Measurements from ENCODE around the gene WDR88.
"Not testable (repeated sequence)": the region's sequence is repeated elsewhere in the genome, so short reads cannot be mapped to it uniquely, and the experiment has no call there.

Gene WDR88

DNA sequence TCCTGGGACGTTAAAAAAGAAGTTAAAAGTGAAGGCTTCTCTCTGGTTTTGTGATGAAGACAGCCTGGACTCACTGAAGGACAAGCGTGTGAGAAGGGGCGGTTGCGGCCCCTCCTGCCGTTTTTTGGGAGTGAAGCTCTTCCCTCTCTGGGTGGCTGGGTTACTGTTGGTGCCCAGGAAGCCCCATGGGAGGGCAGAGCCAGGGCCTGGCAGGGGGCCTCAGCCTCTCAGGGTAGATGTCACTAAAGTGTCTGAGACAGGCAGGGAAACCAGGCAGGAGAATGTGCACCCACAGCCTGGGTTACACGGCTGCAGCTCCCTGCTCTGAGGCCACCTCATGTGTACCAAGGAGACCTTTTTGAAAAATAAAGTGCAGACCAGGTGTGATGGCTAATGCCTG, 1.5 kb upstream of the WDR88 start:
- FAIRE-seq = no peak

DNA sequence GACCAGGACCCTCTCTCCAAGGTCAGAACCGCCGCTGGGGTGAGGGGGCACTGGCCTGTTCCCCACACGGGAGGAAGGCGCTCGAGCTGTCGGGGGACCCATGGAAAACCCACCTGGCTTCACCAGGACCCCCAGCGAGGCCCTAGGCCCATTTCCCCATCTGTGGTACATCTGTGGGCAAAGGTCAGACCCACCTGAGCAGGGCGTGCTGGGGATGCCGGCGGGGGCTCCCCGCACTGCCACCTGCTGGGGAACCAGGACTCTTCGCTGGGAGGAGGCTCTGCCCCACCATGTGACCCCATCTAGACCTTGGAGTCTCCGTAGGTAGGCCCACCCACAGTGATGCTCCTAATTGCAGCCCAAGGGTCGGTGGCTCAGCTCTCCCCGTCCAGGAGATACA, 511 bp downstream of the WDR88 start:
- FAIRE-seq = no peak

DNA sequence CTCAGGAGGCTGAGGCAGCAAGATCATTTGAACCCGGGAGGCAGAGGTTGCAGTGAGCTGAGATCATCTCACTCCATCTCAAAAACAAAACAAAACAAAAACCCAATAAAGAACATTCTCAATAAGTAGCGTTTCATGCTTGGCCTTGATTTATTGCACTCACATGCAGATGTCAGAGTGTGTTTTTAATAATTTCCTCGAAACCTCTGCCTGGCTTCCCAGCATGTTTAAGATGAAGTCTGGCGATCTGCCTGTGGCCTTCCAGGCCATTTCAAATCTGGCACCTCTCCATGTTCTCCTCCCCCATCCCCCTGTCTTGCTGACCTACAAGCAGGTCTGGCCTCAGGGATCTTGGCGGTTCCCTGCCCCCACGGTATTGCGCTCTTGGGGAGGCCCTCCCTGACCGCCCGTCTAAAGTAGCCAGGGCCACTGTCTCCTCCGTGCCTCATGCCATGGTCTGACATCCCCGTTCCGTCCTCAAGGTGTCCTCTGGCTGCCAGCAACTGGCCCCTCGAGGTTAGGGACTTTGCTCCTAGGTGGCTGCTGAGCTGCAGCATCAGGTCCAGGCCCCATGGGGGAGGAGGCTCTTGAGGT, 1.6 kb downstream of the WDR88 start:
- FAIRE-seq = no peak

DNA sequence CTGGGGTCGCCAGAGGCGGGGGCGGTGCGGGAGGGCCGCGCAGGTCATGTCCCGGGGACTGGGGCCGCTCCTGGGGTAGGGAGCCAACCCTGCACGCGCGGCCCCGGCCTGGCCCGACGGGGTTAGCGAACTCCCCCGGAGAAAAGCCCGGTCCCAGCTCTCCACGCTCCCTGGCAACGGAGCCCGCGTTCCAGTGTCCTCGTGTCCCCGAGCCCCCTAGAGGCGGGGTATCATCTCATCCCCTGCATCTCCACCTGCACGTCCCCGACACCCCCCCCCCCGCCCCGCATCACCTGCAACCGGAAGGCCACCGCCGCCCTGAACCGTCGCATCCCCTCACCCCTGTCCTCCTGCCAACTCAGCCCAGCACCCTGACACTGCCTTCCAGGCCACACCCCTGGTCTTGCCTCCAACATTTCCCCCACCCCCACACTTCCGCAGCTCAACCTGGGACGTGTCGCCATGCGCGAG, 2.7 kb downstream of the WDR88 start:
- no peak for FAIRE-seq

DNA sequence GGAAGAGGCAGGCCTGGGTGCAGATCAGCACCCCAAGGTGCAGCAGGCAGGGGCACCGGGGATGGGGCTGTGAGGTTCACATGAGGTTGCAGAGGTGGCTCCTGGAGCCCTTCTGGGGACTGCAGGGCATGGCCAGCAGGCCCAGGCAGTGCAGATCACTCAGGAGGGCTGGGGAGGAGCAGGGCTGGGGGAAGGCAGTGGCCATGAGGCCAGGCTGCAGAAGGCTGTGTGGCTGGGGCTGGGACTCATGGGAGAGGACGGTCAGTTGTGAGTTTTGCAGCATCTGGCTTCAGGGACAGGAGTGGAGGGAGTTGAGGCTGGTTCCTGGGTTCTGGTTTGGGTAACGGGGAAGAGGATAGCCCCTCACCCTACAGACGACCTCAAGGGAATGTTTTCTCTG, 7.3 kb downstream of the WDR88 start:
- FAIRE-seq = no peak

DNA sequence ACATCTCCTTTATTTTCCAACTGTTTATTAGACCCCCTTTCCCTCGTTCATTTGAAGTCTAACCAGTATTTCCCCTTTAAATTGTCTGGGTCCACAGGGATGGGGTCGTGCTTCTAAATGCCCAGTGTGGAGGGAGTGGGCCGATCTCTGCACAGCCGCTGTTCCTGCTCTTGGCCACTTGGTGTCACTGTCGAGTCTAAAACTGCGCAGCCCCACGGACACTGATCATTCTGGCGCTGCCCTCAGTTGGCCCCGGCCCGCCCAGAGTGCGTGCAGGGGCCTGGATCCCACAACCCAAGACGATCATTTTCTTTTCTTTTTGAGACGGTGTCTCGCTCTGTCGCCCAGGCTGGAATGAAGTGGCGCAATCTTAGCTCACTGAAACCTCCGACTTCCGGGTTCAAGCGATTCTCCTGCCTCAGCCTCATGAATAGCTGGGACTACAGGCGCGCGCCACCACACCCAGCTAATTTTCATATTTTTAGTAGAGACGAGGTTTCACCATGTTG, 12.0 kb downstream of the WDR88 start:
- FAIRE-seq = peak; percentile 78

DNA sequence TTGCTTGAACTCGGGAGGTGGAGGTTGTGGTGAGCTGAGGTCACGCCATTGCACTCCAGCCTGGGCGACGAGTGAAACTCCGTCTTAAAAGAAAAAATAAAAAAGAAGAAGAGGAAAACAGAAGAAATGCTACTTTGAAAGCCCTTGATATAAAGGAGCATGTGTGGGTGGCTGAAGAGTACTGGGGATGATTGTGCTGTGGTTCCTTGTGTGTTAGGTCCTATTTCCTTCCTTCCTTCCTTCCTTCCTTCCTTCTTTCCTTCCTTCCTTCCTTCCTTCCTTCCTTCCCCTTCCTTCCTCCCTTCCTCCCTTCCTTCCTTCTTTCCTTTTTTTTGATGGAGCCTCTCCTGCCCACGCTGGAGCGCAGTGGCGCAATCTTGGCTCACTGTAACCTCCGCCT, 14.3 kb downstream of the WDR88 start:
- FAIRE-seq = no peak

DNA sequence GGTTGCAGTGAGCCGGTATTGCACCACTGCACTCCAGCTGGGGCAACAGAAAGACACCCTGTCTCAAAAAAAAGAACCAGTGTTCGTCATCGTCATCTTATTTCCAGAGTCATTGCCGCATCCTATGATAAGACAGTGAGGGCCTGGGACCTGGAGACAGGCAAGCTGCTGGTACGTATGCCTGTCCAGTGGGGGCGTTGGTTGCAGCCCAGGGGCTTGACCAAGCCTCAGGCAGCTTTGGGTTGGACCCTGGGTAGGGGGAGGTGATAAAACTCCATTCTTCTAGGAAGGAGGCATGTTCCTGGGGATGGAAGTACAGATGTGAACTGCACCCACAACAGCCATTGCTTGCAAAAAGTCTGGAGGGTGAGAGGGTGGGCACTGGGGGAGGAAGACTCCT, 15.6 kb downstream of the WDR88 start:
- FAIRE-seq = no peak

DNA sequence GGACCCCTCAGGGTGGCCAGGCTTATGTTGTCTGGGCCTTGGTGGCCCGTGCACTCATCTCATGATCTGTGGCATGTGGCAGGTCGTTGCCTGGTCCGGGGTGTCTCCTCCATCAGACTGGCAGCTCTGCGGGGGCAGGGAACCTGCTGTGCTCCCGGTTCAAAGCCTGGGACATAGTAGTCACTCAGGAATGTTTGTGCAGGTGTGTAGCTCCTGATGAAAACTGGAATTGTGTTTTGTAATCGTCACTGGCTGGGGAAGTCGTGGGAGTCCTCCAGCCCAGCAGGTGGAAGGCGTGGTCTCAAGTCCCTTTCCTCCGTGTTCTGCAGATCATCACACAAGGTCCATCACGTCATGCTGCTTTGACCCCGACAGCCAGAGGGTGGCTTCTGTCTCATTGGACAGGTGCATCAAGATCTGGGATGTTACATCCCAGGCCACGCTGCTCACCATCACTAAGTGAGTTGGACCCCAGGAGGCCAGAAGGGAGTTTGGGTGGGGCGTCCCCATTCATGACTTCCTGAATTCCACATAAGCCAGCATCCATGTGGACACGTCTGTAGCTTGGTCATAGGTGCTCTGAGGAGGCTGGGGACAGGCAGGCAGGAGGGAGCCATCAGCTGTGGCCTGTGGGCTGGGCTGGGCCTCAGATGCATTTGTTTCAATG, 19.1 kb downstream of the WDR88 start:
- no peak for FAIRE-seq

DNA sequence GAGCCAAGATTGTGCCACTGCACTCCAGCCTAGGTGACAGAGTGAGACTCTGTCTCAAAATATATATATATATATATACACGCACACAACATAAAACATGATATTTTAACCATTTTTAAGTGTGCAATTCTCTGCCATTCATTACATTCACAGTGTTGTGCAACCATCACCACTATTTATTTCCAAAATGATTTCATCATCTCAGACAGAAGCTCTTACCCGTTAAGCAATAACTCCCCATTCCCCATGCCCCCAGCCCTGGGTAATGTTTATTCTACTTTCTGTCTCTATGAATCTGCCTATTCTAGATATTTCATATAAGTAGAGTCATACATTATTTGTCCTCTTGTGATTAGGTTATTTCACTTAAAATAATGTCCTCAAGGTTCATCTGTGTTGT, 20.3 kb downstream of the WDR88 start:
- no peak for FAIRE-seq

DNA sequence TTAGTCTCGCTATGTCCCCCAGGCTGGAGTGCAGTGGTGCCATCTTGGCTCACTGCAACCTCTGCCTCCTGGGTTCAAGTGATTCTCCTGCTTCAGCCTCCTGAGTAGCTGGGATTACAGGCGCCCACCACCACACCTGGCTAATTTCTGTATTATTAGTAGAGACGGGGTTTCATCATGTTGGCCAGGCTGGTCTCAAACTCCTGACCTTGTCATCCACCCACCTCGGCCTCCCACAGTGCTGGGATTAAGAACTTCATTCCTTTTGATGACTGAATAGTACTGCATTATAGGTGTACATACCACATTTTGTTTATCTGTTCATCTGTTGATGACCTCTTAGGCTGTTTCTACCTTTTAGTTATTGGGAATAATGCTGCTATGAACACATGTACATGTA, 20.7 kb downstream of the WDR88 start:
- FAIRE-seq = not testable (repeated sequence)

DNA sequence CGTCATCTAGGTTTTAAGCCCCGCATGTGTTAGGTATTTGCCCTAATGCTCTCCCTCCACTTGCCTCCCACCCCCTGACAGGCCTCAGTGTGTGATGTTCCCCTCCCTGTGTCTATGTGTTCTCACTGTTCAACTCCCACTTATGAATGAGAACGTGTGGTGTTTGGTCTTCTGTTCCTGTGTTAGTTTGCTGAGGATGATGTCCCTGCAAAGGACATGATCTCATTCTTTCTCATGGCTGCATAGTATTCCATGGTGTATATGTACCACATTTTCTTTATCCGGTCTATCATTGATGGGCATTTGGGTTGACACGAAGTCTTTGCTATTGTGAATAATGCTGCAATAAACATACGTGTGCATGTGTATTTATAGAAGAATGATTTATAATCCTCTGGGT, 22.4 kb downstream of the WDR88 start:
- FAIRE-seq = not testable (repeated sequence)

DNA sequence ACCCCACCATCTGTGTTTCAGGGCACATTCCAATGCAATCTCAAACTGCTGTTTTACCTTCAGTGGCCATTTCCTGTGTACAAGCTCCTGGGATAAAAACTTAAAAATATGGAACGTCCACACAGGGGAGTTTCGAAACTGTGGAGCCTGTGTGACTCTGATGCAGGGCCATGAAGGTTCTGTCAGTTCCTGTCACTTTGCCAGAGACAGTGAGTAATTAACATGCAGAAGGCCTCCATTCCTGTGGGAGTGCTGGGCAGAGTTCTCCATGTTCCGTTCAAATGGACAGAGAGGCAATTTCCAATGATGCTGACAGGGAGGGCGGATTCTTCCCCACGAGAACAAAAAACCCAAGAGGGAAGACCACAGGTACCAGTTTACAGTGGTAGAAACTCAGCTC, 24.4 kb downstream of the WDR88 start:
- no peak for FAIRE-seq

DNA sequence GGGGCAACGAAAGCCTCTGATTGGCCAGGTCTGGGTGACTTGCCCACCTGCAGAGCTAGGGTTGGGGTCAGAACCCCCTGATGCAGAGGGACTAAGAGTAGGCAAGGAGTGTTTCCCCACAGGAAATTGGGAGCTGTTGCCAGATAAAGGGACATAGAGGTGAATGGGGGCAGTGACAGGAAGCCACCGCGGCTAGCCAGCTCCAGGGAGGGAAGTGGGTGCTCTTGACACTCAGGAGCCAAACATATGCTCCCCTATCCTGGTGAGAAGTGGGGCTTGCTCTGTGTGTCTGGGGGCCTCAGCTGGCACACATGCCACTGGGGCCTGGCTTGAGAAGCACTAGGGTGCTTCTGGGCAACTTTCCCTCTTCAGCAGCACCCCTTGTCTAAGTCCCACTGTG, 26.0 kb downstream of the WDR88 start:
- no peak for FAIRE-seq

DNA sequence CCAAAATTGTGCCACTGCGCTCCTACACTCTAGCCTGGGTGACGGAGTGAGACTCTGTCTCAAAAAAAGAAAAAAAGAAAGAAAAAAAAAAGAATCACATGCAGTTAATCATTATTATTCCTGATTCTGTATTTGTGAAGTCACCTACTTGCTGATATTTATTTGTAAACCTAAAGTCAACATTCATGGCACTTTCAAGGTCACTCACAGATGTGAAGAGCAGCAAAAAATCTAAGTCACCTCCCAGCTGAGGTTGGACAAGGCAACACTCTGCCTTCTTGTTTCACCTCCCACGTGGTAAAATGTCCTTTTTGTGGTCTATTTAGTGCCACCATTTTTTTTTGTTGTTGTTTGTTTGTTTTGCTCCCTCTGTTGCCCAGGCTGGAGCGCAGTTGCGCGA, 26.5 kb downstream of the WDR88 start:
- FAIRE-seq = no peak

DNA sequence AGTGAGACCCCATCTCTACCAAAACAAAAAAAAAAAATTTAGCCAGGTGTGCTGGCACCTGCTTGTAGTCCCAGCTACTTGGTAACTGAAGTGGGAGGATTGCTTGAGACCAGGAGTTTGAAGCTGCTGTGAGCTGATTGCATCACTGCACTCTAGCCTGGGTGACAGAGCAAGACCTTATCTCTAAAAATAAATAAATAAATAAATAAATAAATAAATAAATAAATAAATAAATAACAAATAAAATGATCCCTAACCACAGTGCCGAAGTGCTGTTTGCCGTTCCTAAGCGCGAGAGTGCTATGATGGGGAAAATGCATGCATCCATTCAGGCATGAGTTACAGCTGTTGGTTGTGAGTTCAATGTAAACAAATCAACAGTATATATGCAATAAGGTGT, 27.2 kb downstream of the WDR88 start:
- FAIRE-seq = no peak

DNA sequence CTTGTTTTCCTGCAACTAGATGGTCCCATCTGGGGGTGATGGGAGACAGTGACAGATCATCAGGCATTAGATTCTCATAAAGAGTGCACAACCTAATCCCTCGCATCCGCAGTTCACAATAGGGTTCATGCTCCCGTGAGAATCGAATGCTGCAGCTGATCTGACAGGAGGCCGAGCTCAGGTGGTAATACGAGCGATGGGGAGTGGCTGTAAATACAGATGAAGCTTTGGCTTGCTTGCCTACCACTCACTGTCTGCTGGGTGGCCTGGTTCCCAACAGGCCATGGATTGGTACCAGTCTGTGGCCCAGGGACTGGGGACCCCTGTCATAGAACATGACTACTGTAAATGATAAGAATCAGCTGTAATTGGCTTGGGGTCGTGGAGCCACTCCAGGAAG, 28.0 kb downstream of the WDR88 start:
- FAIRE-seq = no peak

DNA sequence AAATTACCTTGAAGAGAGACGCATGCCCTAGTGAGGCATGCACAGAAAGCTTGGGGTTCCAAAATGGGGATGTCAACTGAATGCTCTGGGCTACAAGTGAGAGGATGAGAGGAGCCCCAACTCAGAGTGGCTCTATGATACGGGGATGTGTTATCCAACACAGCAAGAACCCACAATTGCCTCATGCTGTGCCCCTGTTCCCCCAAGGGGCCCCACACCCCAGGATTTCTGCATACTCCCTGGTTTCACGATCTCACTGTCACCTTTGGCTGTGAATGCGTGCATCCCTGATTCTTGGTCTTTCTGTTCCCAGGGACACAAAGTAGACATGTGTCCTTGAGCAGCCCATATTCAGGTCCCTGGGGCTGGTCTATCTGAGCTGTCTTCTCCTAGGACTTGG, 29.3 kb downstream of the WDR88 start:
- no peak for FAIRE-seq

DNA sequence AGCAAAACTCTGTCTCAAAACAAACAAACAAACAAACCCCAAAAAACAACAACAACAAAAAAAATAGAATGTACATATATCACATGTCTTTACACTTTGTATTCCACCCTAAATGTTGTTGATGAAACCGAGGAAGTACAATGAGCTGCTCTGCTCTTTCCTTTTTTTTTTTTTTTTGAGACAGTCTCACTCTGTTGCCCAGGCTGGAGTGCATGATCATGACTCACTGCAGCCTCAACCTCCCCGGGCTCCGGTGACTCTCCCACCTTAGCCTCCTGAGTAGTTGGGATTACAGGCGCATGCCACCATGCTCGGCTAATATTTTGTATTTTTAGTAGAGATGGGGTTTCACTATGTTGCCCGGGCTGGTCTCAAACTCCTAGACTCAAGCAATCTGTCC, 31.6 kb downstream of the WDR88 start:
- FAIRE-seq = no peak

DNA sequence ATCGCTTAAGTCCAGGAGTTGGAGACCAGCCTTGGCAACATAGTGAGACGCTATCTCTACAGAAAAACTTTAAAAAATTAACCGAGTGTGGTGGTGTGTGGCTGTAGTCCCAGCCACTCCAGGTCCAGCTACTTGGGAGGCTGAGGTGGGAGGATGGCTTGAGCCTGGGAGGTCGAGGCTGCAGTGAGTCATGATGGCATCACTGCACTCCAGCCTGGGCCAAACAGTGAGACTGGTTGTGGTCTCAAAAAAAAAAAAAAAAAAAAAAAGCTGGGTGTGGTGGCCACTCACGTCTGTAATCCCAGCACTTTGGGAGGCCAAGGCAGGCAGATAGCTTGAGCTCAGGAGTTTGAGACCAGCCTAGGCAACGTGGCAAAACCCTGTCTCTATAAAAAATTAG, 34.1 kb downstream of the WDR88 start:
- not testable (repeated sequence) for FAIRE-seq

DNA sequence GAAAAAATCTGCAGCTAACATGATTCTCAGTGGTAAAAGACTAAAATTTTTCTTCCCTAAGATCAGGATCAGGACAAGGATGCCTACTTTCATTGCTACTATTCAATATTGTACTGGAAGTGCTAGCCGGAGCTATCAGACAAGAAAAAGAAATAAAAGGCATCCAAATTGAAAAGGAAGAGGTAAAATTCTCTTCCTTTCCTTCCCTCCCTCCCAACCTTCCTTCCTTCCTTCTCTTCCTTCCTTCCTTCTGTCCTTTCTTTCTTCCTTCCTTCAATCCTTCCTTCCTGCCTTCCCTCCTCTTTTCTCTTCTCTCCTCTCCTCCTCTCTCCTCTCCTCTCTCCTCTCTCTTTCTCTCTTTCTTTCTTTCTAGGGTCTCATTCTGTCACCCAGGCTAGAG, 35.5 kb downstream of the WDR88 start:
- no peak for FAIRE-seq

DNA sequence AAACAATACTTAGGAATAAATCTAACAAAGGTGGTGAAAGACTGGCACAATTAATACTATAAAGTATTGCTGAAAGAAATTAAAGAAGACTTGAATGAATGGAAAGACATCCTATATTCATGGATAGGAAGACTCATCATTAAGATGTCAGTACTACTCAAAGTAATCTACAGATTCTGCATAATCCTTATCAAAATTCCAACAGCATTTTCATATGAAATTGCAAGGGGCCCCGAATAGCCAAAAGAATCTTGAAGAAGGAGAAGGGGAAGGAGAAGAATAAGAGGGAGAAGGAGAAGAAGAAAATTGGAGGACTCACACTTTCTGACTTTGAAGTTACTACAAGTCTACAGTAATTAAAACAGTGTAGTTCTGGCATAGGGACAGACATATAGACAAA, 36.6 kb downstream of the WDR88 start:
- no peak for FAIRE-seq

DNA sequence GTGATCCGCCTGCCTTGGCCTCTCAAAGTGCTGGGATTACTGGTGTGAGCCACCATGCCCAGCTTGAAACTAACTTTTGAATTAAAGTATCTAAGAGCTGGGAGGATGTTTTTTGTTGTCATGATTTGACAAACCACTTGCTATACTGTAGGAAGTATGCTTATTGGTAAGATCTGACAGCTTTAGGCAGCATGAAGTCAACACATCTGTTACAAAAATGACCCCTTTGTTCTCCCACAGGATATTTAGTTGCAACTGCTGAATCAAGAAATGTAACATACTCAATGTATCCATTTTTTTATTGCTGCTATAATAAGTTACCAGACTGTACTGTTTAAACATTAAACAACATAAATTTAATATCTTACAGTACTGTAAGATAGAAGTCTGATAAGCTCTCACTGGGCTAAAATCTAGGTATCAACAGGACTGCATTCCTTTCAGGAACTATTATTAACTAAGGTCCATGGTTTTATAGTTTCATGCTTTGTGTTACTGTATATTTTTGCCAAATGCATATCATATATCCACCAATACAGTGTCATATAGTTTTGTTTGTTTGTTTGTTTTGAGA, 39.4 kb downstream of the WDR88 start:
- FAIRE-seq = no peak

DNA sequence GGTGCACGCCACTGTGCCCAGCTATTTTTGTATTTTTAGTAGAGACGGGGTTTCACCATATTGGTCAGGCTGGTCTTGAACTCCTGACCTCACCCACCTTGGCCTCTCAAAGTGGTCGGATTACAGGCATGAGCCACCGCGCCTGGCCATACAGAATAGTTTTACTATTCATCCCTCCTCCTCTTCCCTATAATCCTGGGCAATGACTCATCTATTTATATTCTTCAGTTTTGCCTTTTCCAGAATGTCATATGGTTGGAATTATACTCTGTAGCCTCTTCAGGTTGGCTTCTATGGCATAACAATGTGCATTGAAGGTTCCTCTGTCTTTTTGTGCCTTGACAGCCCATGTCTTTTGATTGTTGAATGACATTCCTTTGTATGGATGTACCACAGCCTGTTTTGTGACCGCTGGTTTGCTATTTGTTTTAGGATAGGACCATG, 40.0 kb downstream of the WDR88 start:
- FAIRE-seq = no peak

DNA sequence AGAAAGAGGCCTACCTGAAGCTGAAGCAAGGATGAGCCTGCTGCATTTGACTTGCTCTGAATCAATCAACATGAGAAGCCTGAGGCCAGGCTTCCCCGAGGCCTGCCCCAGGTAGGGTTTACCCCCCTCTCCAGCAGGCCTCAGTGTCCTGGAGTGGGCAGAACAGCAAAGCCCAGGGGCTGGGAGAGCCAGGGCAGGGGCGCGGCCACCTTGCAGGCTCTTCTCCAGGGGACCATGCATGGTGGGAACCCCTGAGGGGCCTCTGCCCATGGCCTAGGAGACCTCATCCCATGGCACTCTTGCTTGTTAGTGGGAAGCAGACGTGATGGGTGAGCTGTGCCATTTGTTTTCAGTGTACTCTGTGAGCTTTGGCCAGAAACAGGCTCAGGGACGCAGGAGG, 42.3 kb downstream of the WDR88 start:
- FAIRE-seq = no peak
